Activated effector memory CD4-positive, alpha-beta T cell treated with Interleukin-2 at 50 U/mL for 16 hours (primary cell): ENCODE measurements around the gene ATP1B1.

Experiments used
- DNase-seq: peaks from one replicate; pipeline ENCODE4 v3.0.0-alpha.2; 2020

ATP1B1 gene

DNA sequence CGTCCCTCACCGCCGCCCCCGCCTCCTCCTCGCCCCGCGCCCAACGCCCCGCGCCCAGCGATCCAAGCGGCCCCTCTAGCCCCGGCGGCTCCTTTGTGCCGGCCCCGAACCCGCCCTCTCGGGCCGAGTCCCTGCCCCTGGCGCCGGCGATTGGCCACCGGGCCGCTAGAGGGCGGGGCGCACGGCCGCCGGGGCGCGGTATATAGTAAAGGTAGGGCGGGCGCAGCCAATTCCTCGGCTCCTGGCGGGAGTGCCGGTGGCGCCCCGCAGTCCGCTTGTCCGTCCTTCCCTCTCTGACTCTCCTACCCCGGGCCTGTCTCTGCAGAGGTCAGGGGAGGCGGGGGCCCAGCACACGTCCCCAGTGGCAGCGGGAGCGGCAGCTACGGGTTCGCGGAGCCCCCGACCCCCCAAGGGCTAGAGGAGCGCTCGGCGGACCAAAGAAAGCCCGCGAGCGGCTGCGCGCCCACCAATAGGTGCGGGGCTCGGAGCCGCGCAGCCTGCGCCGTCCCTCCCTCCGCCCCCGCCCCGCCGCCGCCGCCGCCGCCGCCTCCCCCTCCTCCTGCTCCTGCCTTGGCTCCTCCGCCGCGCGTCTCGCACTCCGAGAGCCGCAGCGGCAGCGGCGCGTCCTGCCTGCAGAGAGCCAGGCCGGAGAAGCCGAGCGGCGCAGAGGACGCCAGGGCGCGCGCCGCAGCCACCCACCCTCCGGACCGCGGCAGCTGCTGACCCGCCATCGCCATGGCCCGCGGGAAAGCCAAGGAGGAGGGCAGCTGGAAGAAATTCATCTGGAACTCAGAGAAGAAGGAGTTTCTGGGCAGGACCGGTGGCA lies at the start of gene ATP1B1:
Gene ATP1B1 (plus strand): TSS at position 596 of the 826 bp plus-strand sequence. CDS start 140 bp downstream, at position 736.
- DNase-seq, result peak; percentile 75

DNA sequence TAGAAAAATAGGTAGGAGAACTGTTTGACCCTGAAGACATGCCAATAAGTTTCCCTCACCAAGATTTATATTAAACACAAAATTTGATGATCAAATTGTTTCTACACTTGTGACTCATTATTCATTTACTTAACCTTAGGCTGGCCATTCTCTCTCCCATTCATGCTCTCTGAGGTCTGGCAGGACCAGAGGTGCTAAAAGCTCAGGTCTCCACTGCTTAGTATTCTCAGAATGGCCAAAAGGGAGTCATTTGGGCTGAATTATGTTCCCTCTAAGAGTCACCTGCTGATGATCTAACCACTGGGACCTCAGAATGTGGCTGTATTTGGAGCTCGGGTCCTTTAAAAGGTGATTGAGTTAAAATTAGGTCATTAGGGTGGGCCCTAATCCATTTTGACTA lies 47.1 kb upstream of the ATP1B1 start:
- no peak for DNase-seq

DNA sequence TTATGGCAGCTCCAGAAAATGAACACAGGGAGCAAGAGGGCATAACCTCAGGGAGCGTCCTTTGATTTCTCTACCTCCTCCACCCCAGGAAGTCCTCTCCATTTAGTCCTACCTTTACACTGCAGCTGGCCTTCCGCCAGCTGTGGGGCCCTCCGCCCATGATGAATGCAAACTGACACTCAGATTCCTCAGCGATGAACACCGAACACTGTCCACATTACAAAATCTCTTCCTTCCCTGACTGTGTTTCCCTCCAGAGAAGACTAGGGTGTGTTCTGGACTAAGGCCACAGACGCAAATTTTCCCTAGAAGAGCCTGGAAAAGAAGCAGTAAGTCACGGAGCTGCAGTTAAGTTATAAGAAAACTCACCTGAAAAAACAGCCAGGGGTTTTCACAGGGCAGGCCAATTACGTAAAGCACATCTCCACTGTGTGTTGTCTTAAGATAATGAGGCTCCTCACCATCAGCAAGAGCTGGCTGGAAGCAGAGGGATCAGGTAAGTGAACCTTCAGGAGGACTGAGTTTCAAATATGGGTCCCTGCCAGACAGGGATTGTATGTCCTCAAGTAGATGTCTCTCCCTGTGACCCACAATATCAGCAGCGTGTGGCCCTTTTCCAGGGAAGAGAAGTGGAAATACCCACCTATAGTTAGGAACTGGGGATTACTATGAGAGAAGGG lies 46.3 kb upstream of the ATP1B1 start:
- no peak for DNase-seq

DNA sequence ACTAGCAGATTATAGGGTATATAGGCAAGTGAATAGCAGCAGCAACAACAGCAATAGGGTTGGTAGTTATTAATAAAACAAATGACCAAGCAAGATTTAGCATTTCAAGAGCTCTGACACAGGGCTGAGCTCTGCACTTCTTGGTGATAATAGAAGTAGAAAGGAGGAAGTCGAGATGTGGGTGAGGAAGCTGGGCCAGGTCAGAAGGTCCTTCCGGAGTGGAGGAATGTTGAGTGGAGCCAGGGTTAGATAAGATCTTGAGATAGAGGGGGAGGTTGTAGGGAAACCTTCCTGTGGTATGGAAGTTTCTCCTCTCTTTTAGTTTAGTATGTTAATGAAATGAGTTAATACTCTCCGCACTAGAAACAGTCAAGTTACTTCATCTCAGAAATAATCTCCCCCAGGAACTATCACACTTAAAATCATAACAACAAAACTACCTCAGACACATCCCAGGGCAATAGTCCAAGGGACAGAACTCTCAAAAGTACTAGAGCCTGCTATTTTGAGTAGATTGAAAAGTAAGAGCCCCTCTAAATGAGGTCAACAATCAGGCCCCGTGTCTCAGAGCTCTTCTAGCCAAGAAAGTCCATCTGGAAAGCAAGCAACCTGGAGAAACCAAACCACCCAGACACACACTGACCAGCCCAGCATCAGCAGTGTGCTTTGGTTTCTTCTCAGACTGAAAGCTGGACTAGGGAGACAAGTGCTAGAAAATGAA lies 45.4 kb upstream of the ATP1B1 start:
- DNase-seq, result no peak

DNA sequence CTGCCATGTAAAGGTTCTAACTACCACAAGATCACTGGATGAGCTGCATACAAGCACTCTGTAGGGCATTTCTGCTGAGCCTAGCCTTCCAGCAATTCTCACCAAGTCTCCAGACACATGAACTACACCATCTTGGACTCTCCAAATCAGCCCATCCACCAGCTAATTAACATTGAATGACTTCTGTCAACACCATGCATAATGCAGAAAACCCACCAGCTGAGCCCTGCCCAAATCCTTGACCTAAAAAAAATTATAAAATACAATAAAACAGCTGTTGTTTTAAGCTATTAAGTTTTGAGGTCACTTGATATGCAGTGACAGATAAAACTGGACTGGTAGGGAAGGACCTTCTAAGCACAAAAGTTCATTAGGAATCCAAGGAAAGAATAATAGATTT lies 44.3 kb upstream of the ATP1B1 start:
- no peak for DNase-seq

DNA sequence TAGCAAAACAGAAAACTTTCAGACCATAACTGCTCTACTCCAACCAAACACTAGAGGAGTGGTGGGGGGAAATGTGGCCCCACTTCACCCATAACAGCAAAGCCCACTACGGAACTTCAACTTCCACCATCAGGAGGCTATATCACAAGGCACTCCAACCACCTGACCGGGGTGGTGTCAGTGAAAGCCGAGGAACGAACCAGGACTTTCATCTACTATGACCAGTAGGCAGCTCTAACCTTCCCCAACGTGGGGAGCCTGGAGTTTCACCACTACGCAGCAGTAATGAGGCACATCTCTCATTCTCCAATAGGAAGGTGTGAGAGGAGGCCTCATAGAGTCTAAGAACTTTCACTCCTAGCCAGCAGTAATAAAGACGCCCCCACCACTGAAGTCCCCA lies 42.4 kb upstream of the ATP1B1 start:
- DNase-seq, result no peak

DNA sequence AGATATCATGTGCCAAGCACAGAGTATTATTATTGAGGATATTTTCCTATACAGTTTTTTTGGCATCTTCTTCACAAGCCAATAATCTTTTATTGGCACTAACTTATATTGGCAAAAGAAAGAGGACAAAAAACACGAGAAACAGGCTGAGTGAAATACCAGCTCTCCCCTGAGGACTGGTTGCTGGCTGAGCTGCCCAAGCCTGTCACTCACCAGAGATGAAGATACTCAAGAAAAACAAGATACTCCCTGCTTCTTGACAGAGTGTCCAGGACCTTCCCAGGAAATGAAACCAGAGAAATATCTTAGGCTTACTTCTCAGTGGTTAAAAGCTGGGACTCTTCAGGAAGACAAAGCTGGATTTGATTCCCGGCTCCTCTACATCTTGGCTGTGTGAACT lies 35.9 kb upstream of the ATP1B1 start:
- no peak for DNase-seq

DNA sequence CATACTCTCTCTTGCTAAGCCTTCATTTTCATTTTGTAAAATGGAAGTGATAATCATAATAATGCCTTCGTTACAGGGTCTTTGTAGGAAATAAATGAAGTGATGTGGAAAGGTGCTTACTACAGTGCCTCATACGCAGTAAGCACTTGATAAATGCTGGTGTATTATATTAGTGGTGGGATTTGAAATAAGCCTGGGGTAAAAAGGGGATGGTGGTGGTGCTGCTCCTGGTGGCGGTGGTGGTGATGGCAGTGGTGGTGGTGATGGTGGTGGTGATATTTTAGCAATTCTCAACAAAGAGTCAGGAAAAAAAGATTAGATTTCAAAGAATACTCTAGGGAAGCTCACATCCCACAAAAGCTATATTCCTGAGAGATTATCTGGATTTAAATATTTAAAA lies 35.5 kb upstream of the ATP1B1 start:
- DNase-seq, result no peak

DNA sequence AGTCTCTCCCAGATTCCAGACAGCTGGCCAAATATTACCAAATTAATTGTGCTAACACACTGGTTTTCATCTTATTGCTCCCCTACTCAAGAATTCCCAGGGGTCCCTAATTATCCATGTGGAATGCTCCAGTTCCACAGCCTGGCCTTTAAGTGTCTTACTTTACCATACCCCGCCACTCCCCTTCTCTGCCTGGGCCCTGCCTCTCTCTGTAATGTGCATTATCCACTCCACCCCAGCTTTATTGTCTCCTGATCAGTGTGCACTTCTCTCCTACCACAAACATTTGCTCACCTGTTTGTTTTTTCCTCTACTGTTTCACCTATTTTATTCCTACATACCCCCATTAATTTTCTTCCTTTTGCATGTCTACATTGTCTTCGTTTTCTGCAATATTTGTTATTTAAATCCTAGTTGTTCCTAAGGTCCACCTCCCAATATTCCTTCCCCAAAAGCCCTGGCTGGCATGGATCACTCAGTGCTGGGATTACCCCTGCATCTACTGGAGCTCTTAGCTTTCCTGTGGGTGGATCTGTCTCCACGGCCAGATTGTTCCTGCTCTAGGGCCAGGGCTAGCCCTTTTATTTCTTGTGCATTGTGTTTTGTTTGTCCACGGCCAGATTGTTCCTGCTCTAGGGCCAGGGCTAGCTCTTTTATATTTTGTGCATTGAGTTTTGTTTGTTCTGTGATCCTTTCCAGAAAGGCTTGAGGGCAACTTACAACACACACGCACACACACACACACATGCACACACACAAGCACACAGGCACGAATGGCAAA lies 33.4 kb upstream of the ATP1B1 start:
- DNase-seq, result no peak

DNA sequence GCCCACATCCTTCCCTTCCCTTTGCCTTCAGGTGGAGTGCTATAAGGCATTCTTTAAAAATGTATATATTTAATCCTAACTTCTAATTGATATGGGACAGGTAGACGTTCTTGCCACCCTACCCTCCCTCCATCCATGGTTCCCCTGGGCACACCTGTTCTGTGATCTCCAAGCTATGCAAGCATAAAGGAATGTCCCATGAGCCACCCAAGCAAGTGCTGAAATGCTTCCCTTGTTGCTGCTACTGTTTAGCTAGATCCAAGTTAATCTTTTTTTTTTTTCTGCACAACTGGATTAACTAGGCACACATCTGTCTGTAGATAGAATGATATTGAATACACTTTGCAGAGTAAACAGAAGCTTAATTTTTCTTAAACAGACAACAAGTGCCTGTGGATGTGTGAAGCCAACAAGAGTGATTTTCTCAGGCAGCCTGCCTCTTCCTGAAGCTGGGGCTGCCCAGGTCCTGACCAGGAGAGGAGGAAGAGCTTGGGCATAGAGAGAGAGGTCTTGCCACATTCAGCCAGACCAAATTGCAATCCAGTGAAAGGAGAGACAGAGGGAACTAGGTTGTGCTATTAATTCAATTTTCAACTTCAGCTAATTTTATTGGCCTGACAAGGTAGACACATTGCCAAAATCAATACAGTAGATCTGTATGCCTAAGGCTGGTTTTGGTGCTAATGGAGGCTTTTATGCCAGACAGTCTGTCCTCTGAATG lies 28.2 kb upstream of the ATP1B1 start:
- DNase-seq, result no peak

DNA sequence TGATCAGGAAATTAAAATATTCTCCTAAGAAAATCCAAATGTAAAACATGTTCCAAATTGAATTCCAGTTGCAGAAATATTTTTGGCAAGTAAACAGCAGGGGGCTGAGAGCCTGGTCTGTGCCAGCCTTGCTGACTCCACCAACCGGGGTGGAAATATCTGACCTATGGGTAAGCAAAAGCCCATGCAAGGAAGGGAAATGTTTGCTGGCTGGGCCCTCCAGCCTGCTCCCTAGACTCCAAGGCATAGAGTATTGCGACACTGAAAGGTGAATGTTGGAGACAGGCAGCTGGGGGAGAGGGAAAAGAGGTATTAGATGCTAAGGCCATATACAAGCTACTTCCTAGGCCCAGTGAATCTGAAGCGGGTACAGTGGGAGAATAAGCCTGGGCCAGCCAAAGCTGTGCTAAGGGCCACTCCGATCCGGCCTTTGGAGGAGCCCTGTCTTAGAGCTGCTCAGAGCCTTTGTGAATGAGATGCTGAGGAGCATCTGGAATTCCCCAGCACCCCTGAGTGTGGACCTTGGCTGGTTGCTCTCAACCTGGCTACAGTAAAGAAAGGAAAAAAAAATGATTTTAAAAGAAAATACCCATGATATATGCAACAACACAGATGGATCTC lies 24.9 kb upstream of the ATP1B1 start:
- no peak for DNase-seq

DNA sequence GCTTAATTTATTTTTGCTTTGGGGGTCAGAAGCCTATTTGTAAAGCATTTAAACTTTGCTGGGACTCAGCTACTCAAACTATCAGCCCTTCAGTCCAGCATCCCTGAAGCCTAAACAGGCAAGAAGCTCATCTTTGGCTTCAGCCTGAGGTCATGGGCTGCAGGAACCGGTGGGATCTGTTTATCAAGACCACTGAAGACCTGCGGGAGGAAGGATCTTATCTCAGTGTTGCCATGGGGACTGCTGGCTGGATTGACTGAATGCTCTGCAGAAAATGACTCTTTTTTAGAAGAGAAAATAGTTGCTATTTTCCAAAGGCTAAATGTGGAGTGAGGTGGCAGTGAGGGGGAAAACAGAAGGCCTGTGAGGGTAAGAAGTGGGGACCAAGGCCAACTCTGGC lies 20.6 kb upstream of the ATP1B1 start:
- no peak for DNase-seq

DNA sequence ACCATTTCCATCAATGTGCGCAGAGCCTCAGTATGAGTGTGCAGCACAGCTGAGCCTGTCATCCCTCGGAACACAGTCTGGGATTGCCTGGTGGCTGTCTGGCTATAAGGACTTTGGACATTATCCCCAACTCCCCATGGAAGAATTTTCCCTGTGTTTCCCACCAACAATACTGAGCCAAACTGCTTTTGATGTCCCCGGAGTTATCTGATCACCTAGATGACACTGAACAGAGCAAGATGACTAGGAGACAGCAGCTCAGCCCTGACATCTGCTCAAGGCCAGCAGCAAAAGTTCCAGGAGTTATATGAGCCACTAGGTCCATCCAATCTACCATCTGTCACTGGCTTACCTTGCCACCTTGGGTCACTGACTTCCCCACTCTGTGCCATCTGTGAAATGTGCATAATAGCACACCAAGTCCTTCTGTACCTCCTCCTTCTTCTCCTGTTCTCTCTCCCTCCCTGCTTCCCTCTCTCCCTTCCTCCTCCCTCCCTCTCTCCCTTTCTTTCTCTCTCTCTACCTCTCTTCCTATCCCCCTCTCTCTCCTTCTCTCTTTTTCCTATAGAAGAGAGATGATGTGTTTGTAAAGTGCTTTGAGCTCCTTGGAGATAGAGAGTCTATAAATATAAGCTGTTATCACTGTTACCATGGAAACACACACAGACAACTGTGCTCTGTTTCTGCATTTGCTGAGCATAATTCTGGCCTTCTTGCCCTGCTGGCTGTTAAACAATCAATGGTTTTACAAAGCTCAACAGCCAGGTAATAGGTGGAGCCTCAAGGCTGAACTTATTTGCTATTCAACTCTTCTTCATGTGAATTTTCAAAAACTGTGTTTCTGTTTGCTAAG lies 19.7 kb upstream of the ATP1B1 start:
- DNase-seq, result no peak

DNA sequence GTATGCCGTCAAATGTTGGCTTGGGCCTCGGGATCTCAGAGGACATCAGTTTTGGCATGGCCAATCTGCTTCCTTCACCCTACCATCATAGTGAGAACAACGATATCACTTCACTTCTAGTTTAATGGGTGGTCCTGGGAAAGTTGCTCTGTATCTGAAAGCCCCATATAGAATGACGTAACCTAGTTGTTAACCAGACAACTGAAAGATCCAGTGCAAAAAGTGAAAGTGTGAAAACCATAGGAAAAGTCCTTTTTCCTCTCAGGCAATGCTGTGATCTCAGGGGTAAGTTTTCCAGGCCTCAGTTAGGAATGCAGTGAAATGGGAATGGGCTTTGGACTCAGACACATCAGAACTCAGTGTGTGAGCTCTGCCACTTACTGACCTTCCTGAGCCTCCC lies 18.6 kb upstream of the ATP1B1 start:
- DNase-seq, result no peak

DNA sequence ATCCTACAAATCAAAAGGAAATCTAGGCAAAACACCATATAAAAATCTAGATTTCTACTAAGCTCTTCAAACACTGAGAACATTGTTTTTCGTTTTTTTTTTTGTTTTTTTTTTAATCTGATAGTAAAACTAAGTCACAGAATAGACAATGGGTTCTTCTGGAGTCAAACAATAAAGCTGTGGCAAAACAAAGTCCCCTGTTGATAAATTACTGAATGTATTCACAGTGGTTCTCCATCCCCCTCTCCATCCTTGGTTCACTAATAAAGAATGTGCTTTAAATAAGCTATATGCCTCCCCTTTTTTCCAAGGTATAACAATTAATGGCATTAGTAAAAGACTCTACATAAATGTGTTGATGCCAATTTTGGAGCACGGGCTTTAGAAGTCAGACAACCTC lies 16.7 kb upstream of the ATP1B1 start:
- DNase-seq, result no peak

DNA sequence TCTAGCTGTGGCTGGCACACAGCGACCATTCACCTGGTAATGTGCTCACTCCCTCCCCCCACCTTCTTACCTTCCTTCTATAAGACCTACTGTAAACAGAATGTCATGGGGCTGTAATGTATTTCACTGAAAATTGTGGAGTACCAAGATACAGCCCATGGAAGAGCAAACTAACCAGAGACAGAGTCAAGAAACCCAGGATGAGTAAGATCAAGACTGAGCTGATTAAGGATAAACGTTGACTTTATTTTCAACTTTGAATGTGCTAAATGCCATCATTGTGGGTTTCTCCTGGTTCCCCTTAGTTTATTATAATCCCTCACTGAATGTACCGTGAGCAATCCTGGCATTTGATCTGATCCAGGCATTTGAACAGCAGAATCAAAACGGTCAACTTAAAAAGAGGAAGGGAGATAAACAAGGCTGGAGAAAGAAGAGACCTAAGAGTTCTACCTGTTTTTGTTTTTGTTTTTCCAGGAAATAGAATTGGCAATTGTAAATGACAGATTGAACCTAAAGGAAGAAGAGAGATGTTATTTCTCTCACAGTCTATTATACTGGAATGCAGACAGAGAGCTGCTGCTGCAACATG lies 16.1 kb upstream of the ATP1B1 start:
- no peak for DNase-seq

DNA sequence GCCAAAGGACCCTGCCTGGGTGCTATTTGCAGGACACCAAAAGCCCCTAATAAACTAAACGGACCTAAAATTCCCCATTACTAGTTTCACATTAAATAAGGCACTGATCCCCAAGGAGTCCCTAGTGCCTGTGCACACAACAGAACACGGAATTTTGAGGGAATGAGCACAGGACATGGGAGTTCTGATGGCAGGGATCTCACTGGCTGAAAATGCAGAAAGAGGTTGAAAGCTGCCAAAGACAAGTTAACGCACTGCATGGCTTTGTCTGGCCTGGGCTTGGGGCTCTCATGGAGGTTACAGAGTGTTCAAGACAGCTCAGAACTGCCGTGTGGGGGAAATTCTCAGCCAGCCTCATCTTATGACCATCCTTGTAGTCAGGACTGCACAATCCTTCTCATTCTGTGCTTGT lies 15.6 kb upstream of the ATP1B1 start:
- DNase-seq, result no peak

DNA sequence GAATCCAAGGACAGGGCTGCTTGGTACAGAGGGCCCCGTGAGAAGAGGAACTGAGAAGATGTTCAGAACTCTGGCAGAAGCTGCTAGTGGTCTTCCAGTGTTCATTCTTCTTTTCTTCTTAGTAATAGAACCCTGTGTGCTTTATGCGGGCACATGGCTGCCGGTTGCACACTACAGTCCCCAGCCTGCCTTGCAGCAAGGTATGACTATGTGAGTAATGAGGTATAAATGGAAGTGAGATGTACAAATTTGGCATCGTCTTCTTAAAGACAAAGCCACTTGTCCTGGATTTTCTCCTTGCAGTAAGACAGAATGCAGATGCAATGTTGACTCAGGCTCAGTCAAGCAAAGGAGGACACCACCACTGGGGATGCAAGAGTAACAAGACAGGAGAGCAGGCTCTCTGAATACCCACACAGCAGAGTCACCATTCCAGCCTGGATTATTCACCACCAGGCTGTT lies 15.0 kb upstream of the ATP1B1 start:
- no peak for DNase-seq

DNA sequence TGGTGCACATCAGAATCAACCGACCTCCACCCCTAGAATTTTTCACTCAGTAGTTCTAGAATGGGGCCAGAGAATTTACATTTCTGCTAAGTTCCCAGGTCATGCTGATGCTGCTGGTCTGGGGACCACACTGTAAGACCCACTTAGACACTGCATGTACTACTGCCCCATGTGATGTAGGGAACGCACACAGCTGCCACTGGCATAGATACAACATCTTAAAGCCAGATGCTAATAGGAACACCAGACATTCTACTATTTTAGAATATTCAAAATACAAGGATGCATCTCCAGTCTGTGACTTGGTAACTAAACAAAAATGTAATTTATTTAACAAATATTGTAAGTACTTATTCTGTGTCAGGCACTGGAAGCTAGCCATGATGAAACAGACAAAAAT lies 14.1 kb upstream of the ATP1B1 start:
- no peak for DNase-seq

DNA sequence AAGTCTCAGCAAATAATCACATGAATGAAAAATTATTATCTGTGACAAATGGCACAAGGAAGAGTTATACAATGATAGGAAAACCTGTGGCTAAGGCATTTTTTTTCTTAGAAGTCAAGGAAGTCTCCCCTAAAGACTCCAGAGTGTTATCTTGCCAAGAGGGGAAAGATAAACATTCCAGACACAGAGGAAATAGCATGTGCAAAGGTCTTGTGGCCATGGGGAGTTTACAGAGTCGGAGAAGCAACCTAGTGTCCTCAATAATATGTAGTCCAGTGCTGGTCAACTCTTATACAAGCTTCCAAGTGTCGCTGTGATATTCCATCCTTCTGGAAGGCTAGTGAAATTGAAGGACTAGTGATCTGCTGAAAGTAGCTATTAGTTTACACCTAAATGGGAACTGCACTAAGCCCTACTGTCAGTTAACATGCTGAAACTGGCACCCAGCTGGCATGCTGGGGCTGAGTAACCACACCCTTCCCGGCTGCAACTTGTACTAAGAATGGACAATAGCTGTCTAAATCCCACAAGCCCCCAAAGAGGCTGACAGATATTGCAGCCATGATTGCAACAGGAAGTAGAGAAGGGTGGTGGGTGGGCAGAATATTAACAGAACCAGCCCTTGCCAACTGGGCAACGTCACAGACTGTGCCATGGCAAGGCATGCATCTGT lies 11.5 kb upstream of the ATP1B1 start:
- no peak for DNase-seq
